Measurements from ENCODE around the gene ANKRD26. TPM values are rescaled to one million over a fixed set of nuclear protein-coding genes. Genes with fewer than 3 reads are reported as not detected.

Gene ANKRD26
- 1 to 10 TPM; 4.6 to 6.6 TPM for total RNA-seq

DNA sequence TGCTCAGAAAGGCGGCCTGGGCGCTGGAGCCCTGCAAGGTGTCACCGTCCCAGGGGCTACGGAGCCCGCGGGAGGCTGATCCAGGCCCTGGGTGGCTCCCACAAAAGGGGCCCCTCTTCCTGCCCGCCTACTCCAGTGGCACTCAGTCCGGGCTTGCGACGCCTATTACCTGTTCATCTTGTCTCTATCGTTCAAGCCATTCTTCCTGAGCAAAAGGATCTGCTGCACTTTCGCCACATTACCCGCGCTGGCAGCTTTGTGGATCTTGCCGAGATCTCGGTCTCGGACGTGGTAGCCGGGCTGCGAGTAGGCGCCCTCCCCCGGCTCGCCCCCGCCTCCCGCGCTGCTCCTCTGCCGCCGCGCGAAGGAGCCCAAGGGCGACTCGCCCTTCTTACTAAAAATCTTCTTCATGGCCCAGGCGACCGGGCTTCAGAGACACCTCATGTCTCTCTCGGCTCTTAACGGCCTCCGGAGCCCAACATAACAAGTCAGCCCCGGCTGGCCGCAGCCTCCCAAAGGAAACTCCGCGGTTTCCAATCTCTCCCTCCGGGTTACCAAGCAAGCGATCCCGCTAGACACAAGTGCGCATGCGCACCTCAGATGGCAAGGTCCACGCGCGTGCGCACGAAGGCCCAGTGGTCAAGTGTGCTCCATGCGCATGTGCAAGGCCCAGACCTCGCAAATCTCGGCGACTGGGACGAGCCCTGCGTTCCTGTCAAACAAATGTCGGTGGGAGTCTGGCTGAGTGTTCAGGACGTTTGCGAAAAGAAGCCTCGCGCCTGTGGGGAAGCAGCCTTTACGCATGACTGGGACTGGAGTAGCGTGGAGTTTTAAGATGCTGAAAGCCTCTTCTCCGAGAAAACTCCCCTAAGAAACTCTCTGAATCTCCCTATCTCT is at the start of gene ANKRD26:
Gene ANKRD26 (minus strand): TSS at position 579 of the 897 bp plus-strand sequence. CDS start 168 bp downstream, at position 411.
- peaks cover 44% of the 10 kb centered on the region for H3K4me1 Mint-ChIP-seq (ENCODE audit: low read depth)
- peaks cover 7% of the 10 kb centered on the region for H3K36me3 Mint-ChIP-seq (ENCODE audit: low read depth)
- peaks cover 2% of the 10 kb centered on the region for H3K27me3 Mint-ChIP-seq (ENCODE audit: low read depth)
- CTCF ChIA-PET = no interaction called here
- intact Hi-C loops (cut with micrococcal nuclease) = loop anchor here (1.0 to 5.0 kb wide), 8 partner anchors 54 to 653 kb away; partner anchors contain the start of genes PDSS1 and YME1L1
- no peaks in the 10 kb centered on the region for H3K9me3 Mint-ChIP-seq
- peak within 1 kb of the TSS; percentile 83 for H3K4me3 Mint-ChIP-seq
- peak within 1 kb of the TSS; percentile 92 for H3K27ac Mint-ChIP-seq
- DNase-seq = peak; percentile 96

DNA sequence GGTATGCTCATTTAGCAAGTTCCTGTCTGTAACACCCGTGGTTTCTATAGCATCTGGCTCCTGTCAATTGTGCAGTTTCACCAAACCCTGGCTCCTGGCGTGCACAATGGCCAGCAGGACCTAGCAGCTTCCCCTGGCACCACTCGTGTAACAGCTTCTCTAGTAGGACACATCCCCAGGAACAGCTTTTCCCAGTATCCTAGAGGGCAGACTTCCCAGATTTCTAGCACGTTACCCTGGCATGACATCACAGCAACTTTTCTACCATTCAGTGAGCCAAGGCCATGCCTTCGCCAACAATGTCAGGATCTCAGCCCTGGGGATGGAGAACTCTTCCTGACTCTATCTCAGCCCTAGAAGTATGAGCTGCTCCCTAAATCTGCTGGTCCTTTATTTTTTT is 47.4 kb upstream of the ANKRD26 start:
- intact Hi-C loops (cut with micrococcal nuclease) = no loop called here
- no peaks in the 10 kb centered on the region for H3K9me3 Mint-ChIP-seq
- DNase-seq = no peak
- CTCF ChIA-PET = no interaction called here
- H3K4me1 Mint-ChIP-seq (ENCODE audit: low read depth) = peaks cover 57% of the 10 kb centered on the region
- H3K36me3 Mint-ChIP-seq (ENCODE audit: low read depth) = peaks cover 30% of the 10 kb centered on the region
- no peak overlapping the region for H3K4me3 Mint-ChIP-seq
- no peak overlapping the region for H3K27ac Mint-ChIP-seq
- H3K27me3 Mint-ChIP-seq (ENCODE audit: low read depth) = no peaks in the 10 kb centered on the region

DNA sequence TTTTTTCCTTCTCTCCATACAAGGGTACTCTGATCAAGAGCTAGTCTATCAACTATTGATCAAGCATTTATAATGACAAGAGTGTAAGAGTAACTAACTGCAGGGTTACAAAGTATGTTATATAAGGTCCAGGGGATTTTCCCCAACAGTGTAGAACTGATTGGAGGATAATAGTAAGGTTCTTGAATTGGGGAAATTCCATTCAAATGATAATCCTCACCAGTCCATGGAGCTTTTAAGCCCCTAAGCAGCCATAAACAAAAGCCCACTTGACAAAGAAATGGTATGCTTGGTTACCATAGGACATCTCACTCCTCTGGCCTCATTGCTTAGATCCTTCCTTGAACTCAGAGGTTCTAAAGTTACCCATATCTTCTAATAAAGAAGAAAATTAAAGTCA is 45.6 kb upstream of the ANKRD26 start:
- peaks cover 24% of the 10 kb centered on the region for H3K36me3 Mint-ChIP-seq (ENCODE audit: low read depth)
- peaks cover 42% of the 10 kb centered on the region for H3K4me1 Mint-ChIP-seq (ENCODE audit: low read depth)
- no peak for DNase-seq
- no peak overlapping the region for H3K27ac Mint-ChIP-seq
- intact Hi-C loops (cut with micrococcal nuclease) = no loop called here
- CTCF ChIA-PET = interaction anchor here (1.0 kb wide), 1 partner anchor 55 kb away, joined by 3 read pairs; no protein-coding TSS in a partner anchor
- no peak overlapping the region for H3K4me3 Mint-ChIP-seq
- no peaks in the 10 kb centered on the region for H3K9me3 Mint-ChIP-seq
- no peaks in the 10 kb centered on the region for H3K27me3 Mint-ChIP-seq (ENCODE audit: low read depth)

DNA sequence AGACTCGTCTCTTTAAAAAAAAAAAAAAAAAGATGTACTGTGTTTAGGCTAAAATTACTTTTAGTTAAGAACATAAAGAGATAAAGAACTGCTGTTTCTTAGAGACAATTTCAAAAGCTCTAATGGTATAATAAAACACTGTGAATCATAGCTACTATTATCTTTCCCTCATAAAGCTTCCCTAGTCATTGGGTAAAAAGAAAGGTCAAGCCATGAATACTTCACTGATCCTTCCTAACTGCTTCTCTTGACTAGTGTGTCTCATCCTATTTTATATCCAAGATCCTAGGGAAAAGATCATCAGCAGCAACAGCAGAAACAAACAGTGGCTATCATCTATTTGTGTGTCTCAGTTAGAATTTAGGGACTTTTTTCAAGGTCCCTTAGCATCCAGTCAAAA is 43.4 kb upstream of the ANKRD26 start:
- Mint-ChIP-seq H3K4me1 (ENCODE audit: low read depth) (peaks cover 26% of the 10 kb centered on the region), H3K9me3 (no peaks in the 10 kb centered on the region), H3K4me3 (no peak overlapping the region), H3K27ac (no peak overlapping the region), H3K27me3 (ENCODE audit: low read depth) (no peaks in the 10 kb centered on the region), H3K36me3 (ENCODE audit: low read depth) (peaks cover 24% of the 10 kb centered on the region)
- CTCF ChIA-PET = interaction anchor here (0.6 to 0.9 kb wide), 2 partner anchors 25 to 220 kb away, joined by 3 to 4 read pairs; no protein-coding TSS in a partner anchor
- intact Hi-C loops (cut with micrococcal nuclease) = no loop called here
- DNase-seq = no peak

DNA sequence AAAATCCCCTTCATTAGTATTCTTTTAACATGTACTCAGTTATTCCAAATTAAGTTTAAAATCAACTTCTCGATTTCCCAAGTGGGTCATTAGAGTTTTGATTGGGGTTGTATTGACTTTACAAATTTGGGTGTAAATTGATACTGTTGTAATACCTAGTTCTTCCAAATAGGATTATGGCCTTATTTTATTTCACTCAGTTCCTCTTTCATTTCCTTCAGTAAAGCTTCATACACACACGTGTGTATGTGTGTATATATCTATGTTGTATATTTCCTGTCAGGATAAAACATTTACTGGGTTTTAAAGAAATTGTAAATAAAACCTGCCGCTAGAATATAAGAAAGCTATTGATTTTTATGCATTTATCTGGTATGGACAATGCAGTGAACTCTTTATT is 38.0 kb upstream of the ANKRD26 start:
- Mint-ChIP-seq H3K27ac (no peak overlapping the region), H3K4me1 (ENCODE audit: low read depth) (no peaks in the 10 kb centered on the region), H3K36me3 (ENCODE audit: low read depth) (peaks cover 11% of the 10 kb centered on the region), H3K4me3 (no peak overlapping the region), H3K9me3 (no peaks in the 10 kb centered on the region), H3K27me3 (ENCODE audit: low read depth) (no peaks in the 10 kb centered on the region)
- CTCF ChIA-PET = interaction anchor here (0.7 kb wide), 1 partner anchor 14 kb away, joined by 3 read pairs; no protein-coding TSS in a partner anchor
- intact Hi-C loops (cut with micrococcal nuclease) = no loop called here
- DNase-seq = no peak

DNA sequence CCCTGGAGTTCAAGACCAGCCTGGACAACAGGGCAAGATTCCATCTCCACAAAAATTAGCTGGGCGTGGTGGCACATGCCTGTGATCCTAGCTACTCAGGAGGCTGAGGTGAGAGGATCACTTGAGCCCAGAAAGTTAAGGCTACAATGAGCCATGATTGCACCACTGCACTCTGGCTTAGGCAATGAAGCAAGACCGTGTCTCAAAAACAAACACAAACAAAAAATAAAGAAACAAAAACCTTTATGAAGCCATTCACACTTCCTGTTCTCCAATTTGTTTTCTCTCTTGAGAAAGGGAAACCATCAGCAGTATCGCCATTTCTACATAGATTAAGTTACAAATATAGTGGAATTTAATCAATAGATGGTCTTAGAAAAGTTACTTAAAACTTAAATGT is 34.1 kb upstream of the ANKRD26 start:
- intact Hi-C loops (cut with micrococcal nuclease) = no loop called here
- H3K9me3 Mint-ChIP-seq = no peaks in the 10 kb centered on the region
- DNase-seq = no peak
- peaks cover 21% of the 10 kb centered on the region for H3K36me3 Mint-ChIP-seq (ENCODE audit: low read depth)
- H3K4me1 Mint-ChIP-seq (ENCODE audit: low read depth) = no peaks in the 10 kb centered on the region
- no peak overlapping the region for H3K27ac Mint-ChIP-seq
- no peaks in the 10 kb centered on the region for H3K27me3 Mint-ChIP-seq (ENCODE audit: low read depth)
- CTCF ChIA-PET = interaction anchor here (0.7 kb wide), 1 partner anchor 9 kb away, joined by 3 read pairs; no protein-coding TSS in a partner anchor
- no peak overlapping the region for H3K4me3 Mint-ChIP-seq

DNA sequence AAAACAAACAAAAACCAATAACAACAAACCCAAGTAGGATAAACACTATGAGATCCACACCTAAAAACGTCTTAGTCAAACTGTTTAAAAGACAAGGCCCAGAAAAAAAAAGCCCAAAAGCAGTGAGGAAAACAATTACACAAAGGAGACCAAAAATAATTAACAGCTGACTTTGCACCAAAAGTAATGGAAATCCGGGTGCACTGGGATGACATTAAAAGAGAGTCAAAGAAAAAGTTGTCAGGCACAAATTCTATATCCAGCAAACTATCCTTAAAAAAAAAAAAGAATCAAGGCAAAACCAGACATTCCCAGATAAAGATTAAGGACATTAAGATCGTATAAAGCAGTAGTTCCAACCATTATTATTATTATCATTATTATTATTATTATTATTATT is 7.9 kb upstream of the ANKRD26 start:
- no peak overlapping the region for H3K27ac Mint-ChIP-seq
- no peak overlapping the region for H3K4me3 Mint-ChIP-seq
- CTCF ChIA-PET = interaction anchor here (0.6 kb wide), 1 partner anchor 392 kb away, joined by 3 read pairs; no protein-coding TSS in a partner anchor
- intact Hi-C loops (cut with micrococcal nuclease) = no loop called here
- no peaks in the 10 kb centered on the region for H3K27me3 Mint-ChIP-seq (ENCODE audit: low read depth)
- H3K36me3 Mint-ChIP-seq (ENCODE audit: low read depth) = peaks cover 50% of the 10 kb centered on the region
- no peak for DNase-seq
- peaks cover 18% of the 10 kb centered on the region for H3K4me1 Mint-ChIP-seq (ENCODE audit: low read depth)
- H3K9me3 Mint-ChIP-seq = peaks cover 5% of the 10 kb centered on the region

DNA sequence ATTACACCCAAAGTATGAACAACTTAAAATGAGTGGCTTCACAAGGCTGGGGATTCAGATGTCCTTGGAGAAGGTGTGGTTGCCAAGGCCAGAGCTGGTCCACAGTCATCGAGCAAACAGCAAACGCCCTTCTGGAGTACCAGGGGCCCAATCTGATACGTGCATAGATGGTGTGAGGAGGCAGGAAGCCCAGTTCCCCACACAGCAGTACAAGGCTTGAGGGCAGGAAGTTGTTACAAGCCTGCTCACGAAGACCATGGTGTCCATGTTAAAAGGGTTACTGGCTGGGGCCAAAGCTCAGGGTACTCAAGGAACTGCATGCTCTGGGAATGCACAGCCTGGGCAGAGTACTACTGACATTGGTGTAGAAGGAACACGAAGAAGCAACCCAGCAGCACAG is 4.6 kb upstream of the ANKRD26 start:
- peaks cover 47% of the 10 kb centered on the region for H3K4me1 Mint-ChIP-seq (ENCODE audit: low read depth)
- CTCF ChIA-PET = interaction anchor here (1.3 kb wide), 1 partner anchor 49 kb away, joined by 3 read pairs; the partner anchor contains the start of gene YME1L1

DNA sequence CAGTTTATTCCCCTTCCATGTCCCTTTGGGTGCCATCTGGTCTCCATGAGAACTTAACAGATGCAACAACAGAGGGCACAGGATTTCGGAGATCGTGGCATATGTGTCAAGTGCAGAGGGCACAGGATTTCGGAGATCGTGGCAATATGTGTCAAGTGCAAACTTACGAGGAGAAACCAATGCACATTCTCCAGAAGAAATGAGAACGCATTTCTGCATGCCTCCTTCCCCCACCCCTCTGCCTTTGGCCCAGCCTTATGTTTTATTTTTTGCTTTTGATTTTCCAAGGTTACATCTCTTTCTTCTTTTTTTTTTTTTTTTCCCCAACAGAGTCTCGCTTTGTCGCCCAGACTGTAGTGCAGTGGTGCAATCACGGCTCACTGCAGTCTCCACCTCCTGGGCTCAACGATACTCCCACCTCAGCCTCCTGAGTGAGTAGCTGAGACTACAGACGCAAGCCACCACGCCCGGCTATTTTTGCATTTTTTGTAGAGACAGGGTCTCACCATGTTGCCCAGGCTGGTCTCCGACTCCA is 586 bp upstream of the ANKRD26 start:
- Mint-ChIP-seq H3K4me1 (ENCODE audit: low read depth) (peaks cover 50% of the 10 kb centered on the region), H3K27ac (peak overlapping the region; percentile 92), H3K27me3 (ENCODE audit: low read depth) (peaks cover 2% of the 10 kb centered on the region), H3K4me3 (peak overlapping the region; percentile 83), H3K36me3 (ENCODE audit: low read depth) (peaks cover 14% of the 10 kb centered on the region), H3K9me3 (no peaks in the 10 kb centered on the region)
- intact Hi-C loops (cut with micrococcal nuclease) = loop anchor here (1.0 to 5.0 kb wide), 12 partner anchors 53 to 654 kb away; partner anchors contain the start of genes ACBD5, PDSS1 and YME1L1
- peak; percentile 40 for DNase-seq
- CTCF ChIA-PET = interaction anchor here (0.8 to 1.2 kb wide), 4 partner anchors 26 to 375 kb away, joined by 3 to 4 read pairs (median 4); partner anchors contain the start of gene YME1L1

More for the DNA sequence above, 4.6 kb upstream of the ANKRD26 start:
- peak; percentile 30 for DNase-seq
- peak overlapping the region; percentile 16 for H3K27ac Mint-ChIP-seq
- intact Hi-C loops (cut with micrococcal nuclease) = loop anchor here (5.0 kb wide), 1 partner anchor 658 kb away; no protein-coding TSS in a partner anchor
- H3K27me3 Mint-ChIP-seq (ENCODE audit: low read depth) = peaks cover 2% of the 10 kb centered on the region
- peaks cover 5% of the 10 kb centered on the region for H3K9me3 Mint-ChIP-seq
- H3K36me3 Mint-ChIP-seq (ENCODE audit: low read depth) = peaks cover 35% of the 10 kb centered on the region
- H3K4me3 Mint-ChIP-seq = no peak overlapping the region

DNA sequence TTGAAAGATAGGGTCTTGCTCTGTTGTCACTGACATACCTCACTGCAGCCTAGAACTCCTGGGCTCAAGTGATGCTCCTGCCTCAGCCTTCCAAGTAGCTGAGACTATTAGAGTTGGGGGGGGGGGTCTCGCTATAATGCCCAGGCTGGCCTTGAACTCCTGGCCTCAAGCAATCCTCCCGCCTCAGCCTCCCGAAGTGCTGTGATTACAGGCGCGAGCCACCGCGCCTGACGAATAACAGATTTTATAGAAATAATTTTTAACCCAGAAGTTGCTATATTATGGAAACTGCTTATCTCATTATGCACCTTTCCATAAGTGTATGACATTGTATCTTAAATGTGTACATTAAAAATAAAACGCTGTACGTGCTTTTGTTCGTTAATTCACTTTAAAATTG is 846 bp downstream of the ANKRD26 start:
- H3K27me3 Mint-ChIP-seq (ENCODE audit: low read depth) = peaks cover 2% of the 10 kb centered on the region
- H3K4me3 Mint-ChIP-seq = peak overlapping the region; percentile 83
- H3K4me1 Mint-ChIP-seq (ENCODE audit: low read depth) = peaks cover 39% of the 10 kb centered on the region
- CTCF ChIA-PET = no interaction called here
- DNase-seq = no peak
- peak overlapping the region; percentile 92 for H3K27ac Mint-ChIP-seq
- no peaks in the 10 kb centered on the region for H3K9me3 Mint-ChIP-seq
- peaks cover 5% of the 10 kb centered on the region for H3K36me3 Mint-ChIP-seq (ENCODE audit: low read depth)
- intact Hi-C loops (cut with micrococcal nuclease) = no loop called here

DNA sequence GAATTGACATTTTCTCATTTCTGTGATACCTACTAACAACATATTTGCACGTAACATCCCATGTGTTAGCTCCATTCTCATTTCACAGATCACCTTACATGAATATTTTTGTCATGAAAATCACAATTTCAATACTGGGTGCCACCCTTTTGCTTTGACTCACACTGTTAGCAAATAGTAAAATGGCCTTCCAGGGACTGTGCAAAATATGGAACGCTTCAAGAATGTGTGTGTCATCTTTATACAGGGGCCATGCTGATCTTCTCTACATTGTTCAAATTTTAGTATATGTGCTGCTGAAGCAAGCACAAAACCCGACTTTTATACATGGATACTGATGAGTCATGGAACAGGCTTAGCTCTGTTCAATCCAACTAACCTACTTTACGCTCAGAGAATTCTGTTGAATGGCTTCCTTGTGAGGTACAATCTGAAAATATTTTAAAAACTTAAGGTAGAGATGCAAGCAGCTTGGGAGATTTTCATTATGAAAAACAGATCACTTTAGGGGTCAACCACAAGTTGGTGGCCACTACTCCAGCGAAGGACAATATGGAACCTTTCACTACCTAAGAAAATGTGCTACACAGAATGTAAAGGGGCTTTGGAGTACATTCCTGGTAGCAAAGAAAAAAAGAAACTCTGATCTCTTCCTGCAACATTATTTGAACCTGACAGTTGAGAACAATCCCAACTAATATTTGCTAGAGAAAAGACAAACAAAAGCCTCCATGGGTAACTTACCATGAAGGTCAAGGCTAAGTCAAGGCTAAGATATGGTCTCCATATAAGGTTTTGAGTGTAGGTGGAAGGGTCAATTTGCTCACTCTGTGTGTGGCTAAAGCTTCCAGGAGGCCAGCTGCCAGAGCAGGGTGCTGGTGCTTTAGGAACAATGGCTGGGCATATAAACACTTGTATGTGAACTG is 11.9 kb downstream of the ANKRD26 start:
- no peak overlapping the region for H3K4me3 Mint-ChIP-seq
- no peaks in the 10 kb centered on the region for H3K27me3 Mint-ChIP-seq (ENCODE audit: low read depth)
- no peaks in the 10 kb centered on the region for H3K4me1 Mint-ChIP-seq (ENCODE audit: low read depth)
- intact Hi-C loops (cut with micrococcal nuclease) = no loop called here
- CTCF ChIA-PET = no interaction called here
- no peak overlapping the region for H3K27ac Mint-ChIP-seq
- peaks cover 13% of the 10 kb centered on the region for H3K36me3 Mint-ChIP-seq (ENCODE audit: low read depth)
- DNase-seq = no peak
- H3K9me3 Mint-ChIP-seq = no peaks in the 10 kb centered on the region

Measured in activated naive CD4-positive, alpha-beta T cell treated with anti-CD3 and anti-CD28 coated beads for 36 hours (primary cell).